Measurements from ENCODE around the gene C1orf105. TPM values are rescaled to one million over a fixed set of nuclear protein-coding genes. Genes with fewer than 3 reads are reported as not detected.

Gene C1orf105
- polyA plus RNA-seq, 1 donor (not counting 4 experiments of a cell fraction or from before 2014, with no cell fraction given): not detected

DNA sequence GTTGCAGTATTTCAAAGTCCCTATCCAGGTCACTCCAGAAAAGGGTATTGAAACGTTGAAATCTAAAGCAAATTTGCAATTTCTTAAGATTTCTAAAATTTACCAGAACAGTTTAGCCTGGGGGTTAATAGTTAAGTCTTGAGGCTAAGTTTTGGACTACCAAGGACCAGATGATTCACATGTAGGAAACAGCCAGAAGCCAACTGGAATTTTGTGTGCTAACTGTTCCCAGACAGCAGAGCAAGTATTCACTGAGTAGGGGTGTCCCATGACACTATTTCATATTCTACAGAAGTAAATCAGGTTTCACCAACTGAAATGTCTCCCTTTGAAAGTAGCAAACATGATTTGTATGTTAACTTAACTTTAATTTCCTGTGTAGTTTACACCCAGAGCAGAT lies 11.5 kb upstream of the C1orf105 start:
- Histone ChIP-seq H3K9ac (ENCODE audit: control insufficient read depth, extremely low read depth, insufficient read depth, low read length) (no peak overlapping the region), H3K9me3 (ENCODE audit: control insufficient read depth, low read depth, low read length) (no peaks in the 10 kb centered on the region), H3K4me2 (ENCODE audit: control insufficient read depth, extremely low read depth, insufficient read depth, low read depth, low read length) (no peak overlapping the region), H3K27me3 (ENCODE audit: control insufficient read depth, extremely low read depth, insufficient read depth, low read length) (no peaks in the 10 kb centered on the region), H3K79me2 (ENCODE audit: control insufficient read depth, insufficient read depth, low read length) (no peaks in the 10 kb centered on the region), H2AFZ (ENCODE audit: control insufficient read depth, low read length) (no peak overlapping the region), H3K27ac (ENCODE audit: control insufficient read depth, insufficient read depth, low read length) (no peak overlapping the region), H3K4me1 (ENCODE audit: control insufficient read depth, extremely low read depth, insufficient read depth, low read length) (peaks cover 5% of the 10 kb centered on the region), H3K9me1 (ENCODE audit: control insufficient read depth, extremely low read depth, insufficient read depth, low read length) (no peaks in the 10 kb centered on the region), H3K4me3 (ENCODE audit: control insufficient read depth in 2 of 3, extremely low read depth in 1 of 3, insufficient read depth in 2 of 3, low read depth in 1 of 3, low read length in 3 of 3) (no peak overlapping the region), H4K20me1 (ENCODE audit: control insufficient read depth, extremely low read depth, insufficient read depth, low read length) (no peaks in the 10 kb centered on the region), H3K36me3 (ENCODE audit: control insufficient read depth in 2 of 2, extremely low read depth in 1 of 2, insufficient read depth in 2 of 2, low read length in 2 of 2) (no peaks in the 10 kb centered on the region)
- no peak for DNase-seq (ENCODE audit: low read depth, low spot score)
- dilution Hi-C loops (cut with MboI; ENCODE audit: extremely low pct_ligation_motif_present, low sequenced_read_pairs): no loop called here
- TF ChIP-seq, protein P1, sequence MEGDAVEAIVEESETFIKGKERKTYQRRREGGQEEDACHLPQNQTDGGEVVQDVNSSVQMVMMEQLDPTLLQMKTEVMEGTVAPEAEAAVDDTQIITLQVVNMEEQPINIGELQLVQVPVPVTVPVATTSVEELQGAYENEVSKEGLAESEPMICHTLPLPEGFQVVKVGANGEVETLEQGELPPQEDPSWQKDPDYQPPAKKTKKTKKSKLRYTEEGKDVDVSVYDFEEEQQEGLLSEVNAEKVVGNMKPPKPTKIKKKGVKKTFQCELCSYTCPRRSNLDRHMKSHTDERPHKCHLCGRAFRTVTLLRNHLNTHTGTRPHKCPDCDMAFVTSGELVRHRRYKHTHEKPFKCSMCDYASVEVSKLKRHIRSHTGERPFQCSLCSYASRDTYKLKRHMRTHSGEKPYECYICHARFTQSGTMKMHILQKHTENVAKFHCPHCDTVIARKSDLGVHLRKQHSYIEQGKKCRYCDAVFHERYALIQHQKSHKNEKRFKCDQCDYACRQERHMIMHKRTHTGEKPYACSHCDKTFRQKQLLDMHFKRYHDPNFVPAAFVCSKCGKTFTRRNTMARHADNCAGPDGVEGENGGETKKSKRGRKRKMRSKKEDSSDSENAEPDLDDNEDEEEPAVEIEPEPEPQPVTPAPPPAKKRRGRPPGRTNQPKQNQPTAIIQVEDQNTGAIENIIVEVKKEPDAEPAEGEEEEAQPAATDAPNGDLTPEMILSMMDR (optimal IDR thresholded peaks at IDR 0.05 in 1 of 3, IDR thresholded peaks at IDR 0.05 in 1 of 3, conservative IDR thresholded peaks at IDR 0.05 in 1 of 3; ENCODE audit: extremely low read depth in 1 of 3, insufficient read depth in 2 of 3, low read length in 3 of 3): no peak
- no peak for TF ChIP-seq EZH2 (IDR thresholded peaks at IDR 0.05; ENCODE audit: low read length)
- no peak for FAIRE-seq

DNA sequence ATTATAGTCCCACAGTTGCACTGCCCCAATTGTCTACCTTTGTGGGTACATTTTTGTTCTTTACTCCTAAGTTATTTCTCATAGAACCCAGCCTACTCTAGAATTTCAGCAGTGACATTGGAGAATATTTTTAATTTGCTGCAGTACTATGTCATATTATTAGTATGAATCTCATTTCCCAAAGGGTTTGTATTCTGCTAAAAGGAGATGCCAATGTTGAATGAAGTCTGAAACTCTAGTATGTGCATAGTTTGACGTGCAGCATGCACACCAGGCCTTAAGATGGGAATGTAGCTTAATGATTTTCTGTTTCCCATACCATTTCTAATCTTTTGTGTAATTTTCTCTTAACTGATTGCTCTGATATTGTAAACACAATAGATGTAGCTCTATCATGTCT lies 10.5 kb upstream of the C1orf105 start:
- no peak overlapping the region for H3K4me2 ChIP-seq (ENCODE audit: control insufficient read depth, extremely low read depth, insufficient read depth, low read depth, low read length)
- FAIRE-seq: no peak
- dilution Hi-C loops (cut with MboI; ENCODE audit: extremely low pct_ligation_motif_present, low sequenced_read_pairs): no loop called here

More for the DNA sequence above, 10.5 kb upstream of the C1orf105 start:
- H4K20me1 ChIP-seq (ENCODE audit: control insufficient read depth, extremely low read depth, insufficient read depth, low read length): no peaks in the 10 kb centered on the region
- H2AFZ ChIP-seq (ENCODE audit: control insufficient read depth, low read length): no peak overlapping the region
- H3K4me1 ChIP-seq (ENCODE audit: control insufficient read depth, extremely low read depth, insufficient read depth, low read length): peaks cover 16% of the 10 kb centered on the region
- H3K9ac ChIP-seq (ENCODE audit: control insufficient read depth, extremely low read depth, insufficient read depth, low read length): no peak overlapping the region
- no peaks in the 10 kb centered on the region for H3K9me3 ChIP-seq (ENCODE audit: control insufficient read depth, low read depth, low read length)
- no peaks in the 10 kb centered on the region for H3K9me1 ChIP-seq (ENCODE audit: control insufficient read depth, extremely low read depth, insufficient read depth, low read length)
- DNase-seq (ENCODE audit: low read depth, low spot score): no peak
- H3K27me3 ChIP-seq (ENCODE audit: control insufficient read depth, extremely low read depth, insufficient read depth, low read length): no peaks in the 10 kb centered on the region
- no peak for TF ChIP-seq EZH2 (IDR thresholded peaks at IDR 0.05; ENCODE audit: low read length)
- TF ChIP-seq, protein P1 (optimal IDR thresholded peaks at IDR 0.05 in 1 of 3, IDR thresholded peaks at IDR 0.05 in 1 of 3, conservative IDR thresholded peaks at IDR 0.05 in 1 of 3; ENCODE audit: extremely low read depth in 1 of 3, insufficient read depth in 2 of 3, low read length in 3 of 3): no peak
- no peaks in the 10 kb centered on the region for H3K36me3 ChIP-seq (ENCODE audit: control insufficient read depth in 2 of 2, extremely low read depth in 1 of 2, insufficient read depth in 2 of 2, low read length in 2 of 2)
- no peak overlapping the region for H3K4me3 ChIP-seq (ENCODE audit: control insufficient read depth in 2 of 3, extremely low read depth in 1 of 3, insufficient read depth in 2 of 3, low read depth in 1 of 3, low read length in 3 of 3)
- no peaks in the 10 kb centered on the region for H3K79me2 ChIP-seq (ENCODE audit: control insufficient read depth, insufficient read depth, low read length)
- no peak overlapping the region for H3K27ac ChIP-seq (ENCODE audit: control insufficient read depth, insufficient read depth, low read length)

Data from keratinocyte (primary cell).